ENCODE data around the gene SHLD1. TPM values are rescaled to one million over a fixed set of nuclear protein-coding genes. Genes with fewer than 3 reads are reported as not detected.

SHLD1 gene
- total and polyA plus RNA-seq, 12 donors: 3.2 to 8.5 (median 4.8) TPM

DNA sequence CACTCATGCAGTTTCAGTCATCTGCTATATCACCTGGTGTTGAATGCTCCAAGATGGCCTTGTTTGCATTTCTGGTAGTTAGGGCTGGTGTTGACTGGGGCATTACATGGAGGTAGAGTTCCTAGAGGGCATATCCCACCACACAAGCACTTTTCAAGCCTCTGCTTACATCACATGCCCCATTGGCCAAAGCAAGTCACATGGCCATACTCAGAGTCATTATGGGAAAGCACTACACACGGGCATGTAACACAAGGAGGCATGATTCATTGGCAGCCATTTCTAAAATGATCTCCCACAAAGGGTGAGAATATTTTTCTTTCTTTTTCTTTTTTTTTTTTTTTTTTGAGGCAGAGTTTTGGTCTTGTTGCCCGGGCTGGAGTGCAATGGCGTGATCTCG is 126.9 kb downstream of the SHLD1 start:
- no peak overlapping the region for H3K4me3 ChIP-seq
- H3K27me3 ChIP-seq: no peaks in the 10 kb centered on the region
- ATAC-seq (no peak), DNase-seq (no peak)
- intact Hi-C loops (cut with DNase I): no loop called here
- H3K27ac ChIP-seq: no peak overlapping the region
- peaks cover 0 to 16% (median 0%) of the 10 kb centered on the region in 11 donors for H3K9me3 ChIP-seq
- WGBS, 2 donors: 90 to 94% methylated on average over 4 of the region's 4 CpGs
- no peaks in the 10 kb centered on the region for H3K4me1 ChIP-seq
- TF ChIP-seq, protein P1, sequence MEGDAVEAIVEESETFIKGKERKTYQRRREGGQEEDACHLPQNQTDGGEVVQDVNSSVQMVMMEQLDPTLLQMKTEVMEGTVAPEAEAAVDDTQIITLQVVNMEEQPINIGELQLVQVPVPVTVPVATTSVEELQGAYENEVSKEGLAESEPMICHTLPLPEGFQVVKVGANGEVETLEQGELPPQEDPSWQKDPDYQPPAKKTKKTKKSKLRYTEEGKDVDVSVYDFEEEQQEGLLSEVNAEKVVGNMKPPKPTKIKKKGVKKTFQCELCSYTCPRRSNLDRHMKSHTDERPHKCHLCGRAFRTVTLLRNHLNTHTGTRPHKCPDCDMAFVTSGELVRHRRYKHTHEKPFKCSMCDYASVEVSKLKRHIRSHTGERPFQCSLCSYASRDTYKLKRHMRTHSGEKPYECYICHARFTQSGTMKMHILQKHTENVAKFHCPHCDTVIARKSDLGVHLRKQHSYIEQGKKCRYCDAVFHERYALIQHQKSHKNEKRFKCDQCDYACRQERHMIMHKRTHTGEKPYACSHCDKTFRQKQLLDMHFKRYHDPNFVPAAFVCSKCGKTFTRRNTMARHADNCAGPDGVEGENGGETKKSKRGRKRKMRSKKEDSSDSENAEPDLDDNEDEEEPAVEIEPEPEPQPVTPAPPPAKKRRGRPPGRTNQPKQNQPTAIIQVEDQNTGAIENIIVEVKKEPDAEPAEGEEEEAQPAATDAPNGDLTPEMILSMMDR (IDR thresholded peaks at IDR 0.05): no peak
- H3K36me3 ChIP-seq: no peaks in the 10 kb centered on the region

- H3K4me3 ChIP-seq: no peak overlapping the region
- intact Hi-C loops (cut with DNase I): loop anchor here in 2 of 10 donors (10.0 kb wide), 2 partner anchors 46 to 56 kb away; no protein-coding TSS in a partner anchor
- H3K27ac ChIP-seq: no peak overlapping the region
- no peaks in the 10 kb centered on the region for H3K27me3 ChIP-seq
- WGBS, 2 donors: 91 to 93% methylated on average over 3 of the region's 3 CpGs
- TF ChIP-seq, protein P1 (IDR thresholded peaks at IDR 0.05): no peak
- H3K36me3 ChIP-seq: no peaks in the 10 kb centered on the region
- peaks cover 0 to 14% (median 0%) of the 10 kb centered on the region in 11 donors for H3K9me3 ChIP-seq
- DNase-seq (no peak), ATAC-seq (no peak)
- H3K4me1 ChIP-seq: no peaks in the 10 kb centered on the region
Observed at GRCh38 chr20:5880326-5880725, 130.1 kb downstream of the SHLD1 start.

DNA sequence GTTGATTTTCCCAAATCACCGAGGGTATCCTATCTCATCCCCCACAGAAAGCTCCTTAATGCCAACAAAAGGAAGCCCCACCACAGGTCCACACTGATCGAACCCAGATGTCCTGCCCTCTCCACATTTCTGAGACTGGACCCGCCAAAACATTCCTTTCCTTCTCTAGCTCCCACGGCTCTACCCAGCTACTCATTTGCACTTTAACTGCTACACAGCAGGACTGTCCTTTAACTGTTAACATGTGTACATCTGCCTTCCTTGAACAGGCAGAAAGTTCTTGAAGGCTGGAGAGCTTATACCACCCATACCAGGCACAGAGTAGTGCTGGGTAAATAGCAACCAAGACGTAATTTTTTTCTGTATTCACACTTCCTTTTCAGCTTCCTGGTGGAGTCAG is 131.5 kb downstream of the SHLD1 start:
- intact Hi-C loops (cut with DNase I): loop anchor here in 2 of 10 donors (10.0 kb wide), 2 partner anchors 47 to 57 kb away; no protein-coding TSS in a partner anchor
- DNase-seq: no peak
- TF ChIP-seq, protein P1 (IDR thresholded peaks at IDR 0.05): no peak
- no peak for ATAC-seq
- WGBS, 2 donors: 43 to 58% methylated on average over 5 of the region's 5 CpGs
- Histone ChIP-seq H3K36me3 (no peaks in the 10 kb centered on the region), H3K4me3 (no peak overlapping the region), H3K27ac (no peak overlapping the region), H3K27me3 (no peaks in the 10 kb centered on the region), H3K9me3 (no peaks in the 10 kb centered on the region), H3K4me1 (peaks cover 0 to 6% (median 0%) of the 10 kb centered on the region in 9 donors)

DNA sequence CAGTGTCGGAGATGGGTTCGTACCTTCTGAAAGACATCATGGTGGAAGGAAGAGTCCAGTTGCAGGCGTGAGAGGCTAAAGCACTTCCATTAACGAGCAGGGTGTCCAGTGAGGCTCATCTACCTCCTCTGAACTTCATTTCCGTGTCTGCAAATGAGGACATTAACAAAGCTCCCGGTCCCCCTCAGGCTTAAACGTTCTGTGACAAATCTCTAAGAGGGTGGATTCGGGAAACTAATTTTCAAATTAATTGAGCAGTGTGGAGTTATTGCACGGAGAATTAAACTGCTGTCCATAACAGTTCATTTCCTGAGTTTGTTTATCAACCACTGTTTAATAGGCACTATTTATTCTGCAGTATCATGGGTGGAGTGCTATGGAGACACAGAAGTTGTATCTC is 132.0 kb downstream of the SHLD1 start:
- TF ChIP-seq, protein P1 (IDR thresholded peaks at IDR 0.05): no peak
- no peaks in the 10 kb centered on the region for H3K27me3 ChIP-seq
- H3K9me3 ChIP-seq: no peaks in the 10 kb centered on the region
- H3K4me1 ChIP-seq: peaks cover 0 to 11% (median 0%) of the 10 kb centered on the region in 9 donors
- intact Hi-C loops (cut with DNase I): loop anchor here in 2 of 10 donors (10.0 kb wide), 2 partner anchors 47 to 57 kb away; no protein-coding TSS in a partner anchor
- WGBS, 2 donors: 75 to 78% methylated on average over 9 of the region's 9 CpGs
- H3K4me3 ChIP-seq: no peak overlapping the region
- no peak overlapping the region for H3K27ac ChIP-seq
- ATAC-seq (no peak), DNase-seq (no peak)
- H3K36me3 ChIP-seq: no peaks in the 10 kb centered on the region
